T-helper 17 cell (primary cell): ENCODE measurements around the gene RNF208. TPM values are rescaled to one million over a fixed set of nuclear protein-coding genes. Genes with fewer than 3 reads are reported as not detected.
A peak's percentile ranks its signal among the peaks of the same experiment; 100 is the strongest.
"Not testable (repeated sequence)": the region's sequence is repeated elsewhere in the genome, so short reads cannot be mapped to it uniquely, and the experiment has no call there.

Experiments used
- ATAC-seq: fragments of 150-1000 bp; cut with Tn5 transposase; 2 replicates; pipeline ENCODE4 v1.10.0; 2021; ENCODE audit warnings: mild to moderate bottlenecking, moderate library complexity
- DNase-seq, 3 donors: peaks; one replicate each; pipeline versions ENCODE4 v3.0.0 to v3.0.0-alpha.2; 2020 to 2021
- H3K9me3 ChIP-seq: one replicate; pipeline ENCODE4 v1.7.0; 2013; ENCODE audit warnings: low read length, mild to moderate bottlenecking; ENCODE audit not compliant: control insufficient read depth, poor library complexity, severe bottlenecking
- H3K27ac Mint-ChIP-seq: one replicate; pipeline ENCODE4 v1.8.0; 2022; ENCODE audit warnings: mild to moderate bottlenecking, moderate library complexity, mixed read lengths
- H3K27me3 Mint-ChIP-seq: one replicate; pipeline ENCODE4 v1.8.0; 2022; ENCODE audit warnings: mixed read lengths
- H3K36me3 Mint-ChIP-seq: one replicate; pipeline ENCODE4 v1.8.0; 2022; ENCODE audit warnings: low read depth, mixed read lengths
- H3K4me1 Mint-ChIP-seq: one replicate; pipeline ENCODE4 v1.8.0; 2022; ENCODE audit warnings: mild to moderate bottlenecking, mixed read lengths
- H3K4me3 Mint-ChIP-seq: one replicate; pipeline ENCODE4 v1.8.0; 2022; ENCODE audit warnings: mild to moderate bottlenecking, moderate library complexity, mixed read lengths
- total RNA-seq, 4 donors: library from RNA in 2 of 4; stranded (reverse) in 2 of 4; gene quantifications; one replicate each; pipeline ENCODE4 v1.2.3 and lab custom pipeline; 2022 to 2026

The RNF208 gene
- total RNA-seq, 2 donors from 2014 or later: 1.2 to 5.3 TPM

DNA sequence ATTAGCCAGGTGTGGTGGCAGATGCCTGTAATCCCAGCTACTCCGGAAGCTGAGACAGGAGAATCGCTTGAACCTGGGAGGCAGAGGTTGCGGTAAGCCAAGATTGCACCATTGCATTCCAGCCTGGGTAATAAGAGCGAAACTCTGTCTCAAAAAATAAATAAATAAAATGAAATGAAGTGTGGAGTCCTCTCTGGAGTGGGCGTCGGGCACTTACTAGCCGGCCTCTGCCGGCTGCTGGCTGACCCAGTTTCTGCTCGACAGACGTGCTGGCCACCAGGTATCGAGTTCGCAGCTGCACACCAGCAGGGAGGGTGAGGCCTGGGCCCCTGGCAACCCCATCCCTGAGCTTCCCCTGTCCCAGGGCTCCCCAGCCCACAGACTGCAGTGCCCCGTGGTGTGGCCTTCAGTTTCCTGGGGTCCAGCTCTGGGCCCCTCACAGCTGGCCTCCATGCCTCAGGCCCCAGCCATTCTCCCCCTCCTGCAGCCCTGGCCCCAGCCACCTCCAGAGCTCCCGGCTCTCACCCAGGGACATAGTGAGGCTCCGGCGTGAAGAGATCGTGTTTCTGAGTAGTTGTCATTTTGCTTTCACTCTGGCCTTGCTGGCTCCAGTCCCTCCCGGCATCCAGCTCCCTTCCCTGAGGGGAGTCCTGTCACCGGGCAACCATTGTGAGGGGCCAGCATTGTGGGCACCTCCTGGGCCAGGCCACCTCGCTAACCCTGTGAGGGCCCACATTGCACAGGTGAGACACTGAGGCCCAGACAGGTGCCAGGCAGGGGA lies 25.3 kb upstream of the RNF208 start:
- Mint-ChIP-seq H3K36me3 (no peaks in the 10 kb centered on the region), H3K27ac (no peak overlapping the region), H3K4me1 (peaks cover 5% of the 10 kb centered on the region), H3K27me3 (no peaks in the 10 kb centered on the region), H3K4me3 (no peak overlapping the region)
- H3K9me3 ChIP-seq: no peaks in the 10 kb centered on the region
- ATAC-seq (no peak), DNase-seq (no peak)

DNA sequence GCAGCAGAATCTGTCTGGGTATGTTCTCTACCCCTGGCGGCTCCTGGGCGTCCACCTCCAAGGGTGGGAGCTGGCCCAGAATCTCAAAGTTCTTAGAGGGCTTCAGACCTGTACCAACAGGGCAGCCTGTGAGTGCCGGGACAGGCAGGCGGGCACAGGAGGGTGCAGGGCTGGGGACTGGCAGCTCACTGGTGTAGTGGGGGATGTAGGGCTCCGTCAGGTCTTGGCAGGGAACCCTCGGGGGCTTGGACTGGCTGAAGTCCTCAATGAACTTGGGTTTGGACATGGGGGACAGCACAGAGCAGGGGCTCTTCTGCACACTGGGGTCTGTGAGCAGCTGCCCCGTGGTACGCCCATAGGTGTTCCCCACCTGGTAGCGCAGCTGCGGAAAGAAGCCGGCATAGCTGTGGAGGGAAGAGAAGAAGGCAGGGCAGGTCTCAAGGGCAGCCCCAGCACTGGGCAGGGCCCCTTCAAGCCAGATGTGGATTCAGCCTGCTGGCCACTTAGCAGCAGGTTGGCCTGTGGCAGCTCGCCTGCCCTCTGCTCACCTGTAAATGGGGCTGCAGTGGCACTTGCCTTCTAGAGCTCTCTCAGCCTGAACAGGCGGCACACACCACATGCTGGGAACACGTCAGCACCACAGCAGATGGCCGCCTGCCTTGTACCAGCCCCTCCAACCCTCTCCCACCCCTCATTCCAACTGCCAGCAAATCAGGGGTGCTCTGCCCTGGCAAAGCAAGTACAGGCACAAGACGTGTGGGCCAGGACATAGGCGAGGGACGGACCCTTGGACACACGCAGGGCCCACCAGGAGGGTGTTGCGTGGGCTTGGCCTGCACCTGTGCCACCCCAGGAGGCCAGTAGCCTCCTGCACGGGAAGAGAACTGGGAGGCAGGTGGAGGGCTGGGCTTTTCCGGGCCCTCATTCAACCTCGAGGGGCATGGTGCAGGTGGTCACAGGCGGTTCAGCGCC lies 23.7 kb upstream of the RNF208 start:
- H3K36me3 Mint-ChIP-seq: no peaks in the 10 kb centered on the region
- DNase-seq: no peak
- no peaks in the 10 kb centered on the region for H3K9me3 ChIP-seq
- no peak overlapping the region for H3K4me3 Mint-ChIP-seq
- peaks cover 11% of the 10 kb centered on the region for H3K4me1 Mint-ChIP-seq
- H3K27me3 Mint-ChIP-seq: no peaks in the 10 kb centered on the region
- ATAC-seq: no peak
- H3K27ac Mint-ChIP-seq: no peak overlapping the region

DNA sequence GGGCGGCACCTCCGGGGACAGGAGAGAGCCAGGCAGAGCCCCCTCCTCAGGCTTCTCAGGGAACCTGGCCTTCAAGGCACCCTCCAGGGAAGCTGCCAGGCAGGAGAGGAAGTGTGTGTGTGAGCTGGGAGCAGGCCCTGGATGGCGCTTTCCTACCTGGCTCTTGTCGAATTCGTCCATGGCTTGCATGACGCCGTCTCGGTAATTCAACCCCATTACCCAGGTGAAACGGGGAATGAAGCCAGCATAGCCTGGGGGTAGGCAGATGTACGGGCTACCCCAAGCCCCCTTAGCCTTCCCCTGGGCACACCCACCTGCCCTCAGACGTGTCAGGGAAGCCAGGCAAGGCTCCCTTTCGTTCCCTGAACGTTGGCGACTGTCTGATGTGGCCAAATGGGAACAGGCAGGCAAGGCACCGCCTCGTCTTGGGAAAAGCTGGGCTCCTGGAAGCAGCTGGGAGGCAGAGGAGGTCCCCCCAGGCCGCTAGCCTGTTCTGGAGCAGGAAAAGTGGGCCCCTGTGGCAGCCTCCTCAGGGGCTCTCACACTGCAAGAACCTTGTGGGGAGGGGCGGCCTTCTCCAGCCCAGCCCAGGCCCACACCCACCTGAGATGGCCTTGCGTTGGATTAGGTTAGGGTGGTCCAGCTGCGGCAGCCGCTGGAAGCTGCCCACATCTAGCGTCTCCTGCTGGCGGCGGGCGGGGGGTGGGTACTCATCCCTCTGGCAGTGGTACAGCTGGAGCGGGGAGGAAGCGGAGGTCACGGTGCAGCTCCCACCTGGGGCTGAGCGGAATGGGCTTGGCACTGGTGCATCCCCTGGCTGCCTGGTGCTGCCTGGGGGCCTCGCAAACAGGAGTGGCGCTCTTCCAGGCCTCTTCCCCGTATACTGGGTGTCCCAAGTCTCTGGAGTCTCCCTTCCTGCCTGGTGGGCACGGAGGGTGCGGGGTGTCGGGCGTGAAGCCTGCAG lies 22.7 kb upstream of the RNF208 start:
- H3K36me3 Mint-ChIP-seq: no peaks in the 10 kb centered on the region
- H3K9me3 ChIP-seq: no peaks in the 10 kb centered on the region
- DNase-seq: no peak
- H3K4me3 Mint-ChIP-seq: peak overlapping the region; percentile 21
- peaks cover 11% of the 10 kb centered on the region for H3K4me1 Mint-ChIP-seq
- H3K27me3 Mint-ChIP-seq: no peaks in the 10 kb centered on the region
- H3K27ac Mint-ChIP-seq: no peak overlapping the region
- no peak for ATAC-seq

DNA sequence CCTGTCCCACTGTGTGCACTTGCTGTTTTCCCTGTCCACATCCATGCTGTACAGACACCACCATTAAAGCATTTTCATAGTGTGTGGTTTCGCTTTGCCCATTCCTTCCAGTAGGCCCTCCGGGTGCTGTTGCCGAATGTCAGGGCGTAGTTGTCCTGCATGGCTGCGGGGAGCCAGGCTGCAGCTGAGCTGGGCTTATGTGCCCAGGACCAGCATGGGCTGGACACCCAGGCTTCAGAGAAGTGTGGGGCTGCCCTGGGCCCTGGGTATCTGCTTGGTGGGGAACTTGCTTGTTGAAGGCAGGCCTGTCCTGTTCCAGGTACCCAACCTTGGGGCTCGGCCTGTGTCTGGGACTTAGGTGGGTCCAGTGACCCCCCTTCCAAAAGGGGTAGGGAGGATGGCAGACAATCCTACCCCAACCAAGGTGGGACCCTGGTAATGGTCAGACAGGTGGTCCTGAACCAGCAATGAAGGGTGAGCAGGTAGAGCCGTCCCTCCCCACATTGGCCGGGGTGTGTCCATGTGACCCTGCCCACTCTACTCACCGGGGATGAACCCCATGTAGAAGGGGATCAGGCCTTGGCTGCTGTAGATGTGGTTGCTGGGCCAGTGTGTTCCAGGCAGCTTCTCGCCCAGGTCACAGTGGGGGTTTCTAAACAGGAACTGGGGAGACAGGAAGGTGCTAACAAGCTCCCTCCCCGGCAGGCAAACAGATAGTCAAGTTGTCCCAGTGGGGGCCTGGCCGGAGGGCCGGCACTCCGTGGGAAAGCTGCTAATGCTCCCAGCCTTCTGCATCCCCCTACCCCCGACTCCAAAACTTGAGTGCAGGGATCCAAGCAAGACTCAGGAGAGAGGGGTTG lies 21.8 kb upstream of the RNF208 start:
- no peaks in the 10 kb centered on the region for H3K27me3 Mint-ChIP-seq
- H3K27ac Mint-ChIP-seq: no peak overlapping the region
- H3K4me3 Mint-ChIP-seq: peak overlapping the region; percentile 21
- H3K9me3 ChIP-seq: no peaks in the 10 kb centered on the region
- no peaks in the 10 kb centered on the region for H3K36me3 Mint-ChIP-seq
- H3K4me1 Mint-ChIP-seq: peaks cover 13% of the 10 kb centered on the region
- no peak for DNase-seq
- ATAC-seq: no peak

DNA sequence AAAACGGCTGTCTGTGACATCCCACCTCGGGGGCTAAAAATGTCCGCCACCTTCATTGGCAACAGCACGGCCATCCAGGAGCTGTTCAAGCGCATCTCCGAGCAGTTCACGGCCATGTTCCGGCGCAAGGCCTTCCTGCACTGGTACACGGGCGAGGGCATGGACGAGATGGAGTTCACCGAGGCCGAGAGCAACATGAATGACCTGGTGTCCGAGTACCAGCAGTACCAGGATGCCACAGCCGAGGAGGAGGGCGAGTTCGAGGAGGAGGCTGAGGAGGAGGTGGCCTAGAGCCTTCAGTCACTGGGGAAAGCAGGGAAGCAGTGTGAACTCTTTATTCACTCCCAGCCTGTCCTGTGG lies 21.2 kb upstream of the RNF208 start:
- not testable (repeated sequence) for ATAC-seq, H3K36me3 Mint-ChIP-seq, H3K4me3 Mint-ChIP-seq, H3K9me3 ChIP-seq, H3K27ac Mint-ChIP-seq, H3K27me3 Mint-ChIP-seq, DNase-seq
- peaks cover 15% of the 10 kb centered on the region for H3K4me1 Mint-ChIP-seq

DNA sequence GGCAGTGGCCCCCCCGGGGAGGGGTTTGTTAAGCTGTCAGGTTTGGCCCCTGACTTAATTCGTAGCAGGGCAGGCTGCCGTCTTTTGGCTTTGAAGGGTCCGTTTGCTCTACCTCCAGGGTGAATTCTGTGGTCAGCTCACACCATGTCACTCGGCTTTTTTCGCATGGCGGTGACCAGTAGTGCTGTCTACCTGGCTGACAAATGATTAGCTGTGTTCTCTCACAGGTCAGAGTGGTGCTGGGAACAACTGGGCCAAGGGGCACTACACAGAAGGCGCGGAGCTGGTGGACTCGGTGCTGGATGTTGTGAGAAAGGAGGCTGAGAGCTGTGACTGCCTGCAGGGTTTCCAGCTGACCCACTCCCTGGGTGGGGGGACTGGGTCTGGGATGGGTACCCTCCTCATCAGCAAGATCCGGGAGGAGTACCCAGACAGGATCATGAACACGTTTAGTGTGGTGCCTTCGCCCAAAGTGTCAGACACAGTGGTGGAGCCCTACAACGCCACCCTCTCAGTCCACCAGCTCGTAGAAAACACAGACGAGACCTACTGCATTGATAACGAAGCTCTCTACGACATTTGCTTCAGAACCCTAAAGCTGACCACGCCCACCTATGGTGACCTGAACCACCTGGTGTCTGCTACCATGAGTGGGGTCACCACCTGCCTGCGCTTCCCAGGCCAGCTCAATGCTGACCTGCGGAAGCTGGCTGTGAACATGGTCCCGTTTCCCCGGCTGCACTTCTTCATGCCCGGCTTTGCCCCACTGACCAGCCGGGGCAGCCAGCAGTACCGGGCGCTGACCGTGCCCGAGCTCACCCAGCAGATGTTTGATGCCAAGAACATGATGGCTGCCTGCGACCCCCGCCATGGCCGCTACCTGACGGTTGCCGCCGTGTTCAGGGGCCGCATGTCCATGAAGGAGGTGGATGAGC lies 20.5 kb upstream of the RNF208 start:
- H3K36me3 Mint-ChIP-seq: no peaks in the 10 kb centered on the region
- H3K4me3 Mint-ChIP-seq: peak overlapping the region; percentile 86
- DNase-seq: no peak
- peak overlapping the region; percentile 51 for H3K27ac Mint-ChIP-seq
- peaks cover 16% of the 10 kb centered on the region for H3K4me1 Mint-ChIP-seq
- no peaks in the 10 kb centered on the region for H3K27me3 Mint-ChIP-seq
- no peaks in the 10 kb centered on the region for H3K9me3 ChIP-seq
- ATAC-seq: no peak

DNA sequence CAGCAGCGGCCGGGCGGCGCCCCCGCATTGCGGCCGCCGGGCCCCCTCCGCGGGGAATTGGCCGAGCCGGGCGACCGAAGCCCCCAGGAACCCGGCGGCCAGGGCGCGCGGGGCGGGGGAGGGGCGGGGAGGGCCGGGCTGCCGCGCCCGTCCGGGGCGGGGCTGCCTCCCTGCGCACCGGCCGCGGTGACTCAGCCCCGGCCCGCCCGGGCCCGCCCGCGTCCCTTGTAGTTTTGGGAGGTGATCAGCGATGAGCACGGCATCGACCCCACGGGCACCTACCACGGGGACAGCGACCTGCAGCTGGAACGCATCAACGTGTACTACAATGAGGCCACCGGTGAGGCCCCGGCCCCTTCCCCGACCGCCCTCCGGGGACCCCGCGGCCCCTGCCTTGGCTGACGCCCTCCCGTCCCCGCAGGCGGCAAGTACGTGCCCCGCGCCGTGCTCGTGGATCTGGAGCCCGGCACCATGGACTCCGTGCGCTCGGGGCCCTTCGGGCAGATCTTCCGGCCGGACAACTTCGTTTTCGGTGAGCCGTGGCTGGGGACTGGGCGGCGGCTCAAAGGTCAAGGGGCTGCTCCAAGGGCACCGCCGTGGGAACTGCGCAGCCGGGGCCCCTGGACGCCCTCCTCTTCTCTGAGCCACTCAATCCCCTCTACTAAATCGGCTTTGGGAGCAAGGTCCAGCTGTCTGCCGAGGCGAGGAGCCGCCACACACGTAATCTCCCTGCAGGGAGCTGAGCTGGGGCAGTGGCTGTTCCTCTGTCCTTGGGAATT lies 19.6 kb upstream of the RNF208 start:
- Mint-ChIP-seq H3K27ac (peak overlapping the region; percentile 91), H3K27me3 (no peaks in the 10 kb centered on the region), H3K4me1 (peaks cover 19% of the 10 kb centered on the region), H3K4me3 (peak overlapping the region; percentile 97), H3K36me3 (no peaks in the 10 kb centered on the region)
- peak; percentile 38 to 63 (median 62) for DNase-seq
- H3K9me3 ChIP-seq: no peaks in the 10 kb centered on the region
- ATAC-seq: peak; percentile 17

DNA sequence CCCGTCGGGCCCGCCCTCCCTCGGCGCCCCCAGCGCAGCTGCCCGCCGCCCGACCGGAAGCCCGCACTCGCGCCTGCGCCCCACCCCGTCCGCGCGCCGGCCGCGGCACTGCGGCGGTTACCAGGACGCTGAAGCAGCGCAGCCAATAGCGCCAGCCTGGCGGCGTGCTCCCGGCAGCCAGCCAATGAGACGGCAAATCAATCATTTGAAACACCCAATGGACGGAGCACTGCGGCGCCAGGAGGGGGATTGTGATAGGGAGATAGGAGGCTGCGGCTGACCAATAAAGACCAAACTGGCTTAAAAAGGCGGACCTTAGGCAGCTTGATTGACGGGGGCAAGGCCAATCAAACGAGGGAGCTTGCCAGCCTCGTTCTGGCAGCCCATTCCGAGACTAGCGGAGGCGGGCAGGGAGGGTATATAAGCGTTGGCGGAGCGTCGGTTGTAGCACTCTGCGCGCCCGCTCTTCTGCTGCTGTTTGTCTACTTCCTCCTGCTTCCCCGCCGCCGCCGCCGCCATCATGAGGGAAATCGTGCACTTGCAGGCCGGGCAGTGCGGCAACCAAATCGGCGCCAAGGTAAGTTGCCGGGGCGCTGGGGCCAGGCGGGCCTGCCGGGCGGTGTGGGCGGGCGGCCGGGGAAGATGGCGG lies 18.9 kb upstream of the RNF208 start, which contains the start of gene TUBB4B:
TSS of gene TUBB4B (plus strand) at position 447 of the 649 bp plus-strand sequence. CDS start at position 521, 74 bp downstream.
- no peaks in the 10 kb centered on the region for H3K27me3 Mint-ChIP-seq
- no peaks in the 10 kb centered on the region for H3K36me3 Mint-ChIP-seq
- peak within 1 kb of the TSS; percentile 97 for H3K4me3 Mint-ChIP-seq
- H3K4me1 Mint-ChIP-seq: peaks cover 19% of the 10 kb centered on the region
- peak within 1 kb of the TSS; percentile 91 for H3K27ac Mint-ChIP-seq
- peak; percentile 81 for ATAC-seq
- DNase-seq: peak; percentile 90 to 95 (median 93)
- H3K9me3 ChIP-seq: no peaks in the 10 kb centered on the region

DNA sequence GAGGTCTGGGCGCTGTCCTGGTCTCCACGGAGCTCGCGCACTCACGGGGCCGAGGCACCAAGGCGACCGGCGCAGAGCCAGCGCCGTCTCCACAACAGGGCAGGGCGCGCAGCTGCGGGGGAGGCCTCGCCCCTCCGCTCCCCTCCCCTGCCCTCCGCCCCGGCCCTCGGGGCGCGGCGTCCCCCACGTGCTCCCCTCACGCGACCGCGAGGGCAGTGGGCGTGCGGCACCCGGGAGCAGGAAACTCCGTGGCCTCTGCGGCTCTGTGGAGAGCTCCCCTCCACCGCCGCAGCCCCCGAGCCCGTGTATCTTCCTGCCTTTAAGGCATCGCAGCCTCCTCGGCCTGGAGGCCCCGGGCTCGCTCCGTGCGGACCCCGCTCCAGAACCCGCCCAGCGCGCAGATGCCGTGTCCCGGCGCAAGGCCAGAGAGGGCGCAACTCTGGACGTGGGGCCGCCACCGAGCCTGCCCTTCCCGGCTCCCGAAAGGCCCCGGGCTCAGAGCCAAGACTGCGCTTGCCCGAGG lies 18.3 kb upstream of the RNF208 start:
- Mint-ChIP-seq H3K4me3 (peak overlapping the region; percentile 97), H3K4me1 (peaks cover 19% of the 10 kb centered on the region), H3K27ac (peak overlapping the region; percentile 91), H3K27me3 (peaks cover under 1% of the 10 kb centered on the region), H3K36me3 (no peaks in the 10 kb centered on the region)
- ATAC-seq (peak; percentile 38), DNase-seq (peak; percentile 52 to 71 (median 65))
- no peaks in the 10 kb centered on the region for H3K9me3 ChIP-seq

DNA sequence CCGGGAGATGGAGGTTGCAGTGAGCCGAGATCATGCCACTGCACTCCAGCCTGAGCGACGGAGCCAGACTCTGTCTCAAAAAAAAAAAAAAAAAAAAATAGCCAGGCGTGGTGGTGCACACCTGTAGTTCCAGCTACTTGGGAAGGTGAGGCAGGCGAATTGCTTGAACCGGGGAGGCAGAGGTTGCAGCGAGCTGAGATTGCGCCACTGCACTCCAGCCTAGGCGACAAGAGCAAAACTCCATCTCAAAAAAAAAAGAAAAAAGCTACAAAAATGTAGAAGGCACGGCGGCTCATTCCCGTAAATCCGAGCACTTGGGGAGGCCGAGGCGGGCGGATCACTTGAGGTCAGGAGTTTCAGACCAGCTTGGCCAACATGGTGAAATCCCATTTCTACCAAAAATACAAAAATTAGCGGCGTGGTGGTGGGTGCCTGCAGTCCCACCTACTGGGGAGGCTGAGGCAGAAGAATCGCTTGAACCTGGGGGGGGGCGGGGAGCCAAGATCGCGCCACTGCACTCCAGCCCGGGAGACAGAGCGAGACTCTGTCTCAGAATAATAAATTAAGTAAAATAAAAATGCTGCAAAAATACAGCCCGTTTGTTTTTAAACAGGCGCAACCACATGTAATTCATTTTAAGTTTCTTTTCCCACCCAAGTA lies 17.6 kb upstream of the RNF208 start:
- H3K27me3 Mint-ChIP-seq, DNase-seq, ATAC-seq, H3K36me3 Mint-ChIP-seq, H3K9me3 ChIP-seq: not testable (repeated sequence)
- peaks cover 19% of the 10 kb centered on the region for H3K4me1 Mint-ChIP-seq
- H3K27ac Mint-ChIP-seq: peak overlapping the region; percentile 89
- H3K4me3 Mint-ChIP-seq: peak overlapping the region; percentile 97
